Measurements from ENCODE around the gene ZNF593OS.

ZNF593OS gene

DNA sequence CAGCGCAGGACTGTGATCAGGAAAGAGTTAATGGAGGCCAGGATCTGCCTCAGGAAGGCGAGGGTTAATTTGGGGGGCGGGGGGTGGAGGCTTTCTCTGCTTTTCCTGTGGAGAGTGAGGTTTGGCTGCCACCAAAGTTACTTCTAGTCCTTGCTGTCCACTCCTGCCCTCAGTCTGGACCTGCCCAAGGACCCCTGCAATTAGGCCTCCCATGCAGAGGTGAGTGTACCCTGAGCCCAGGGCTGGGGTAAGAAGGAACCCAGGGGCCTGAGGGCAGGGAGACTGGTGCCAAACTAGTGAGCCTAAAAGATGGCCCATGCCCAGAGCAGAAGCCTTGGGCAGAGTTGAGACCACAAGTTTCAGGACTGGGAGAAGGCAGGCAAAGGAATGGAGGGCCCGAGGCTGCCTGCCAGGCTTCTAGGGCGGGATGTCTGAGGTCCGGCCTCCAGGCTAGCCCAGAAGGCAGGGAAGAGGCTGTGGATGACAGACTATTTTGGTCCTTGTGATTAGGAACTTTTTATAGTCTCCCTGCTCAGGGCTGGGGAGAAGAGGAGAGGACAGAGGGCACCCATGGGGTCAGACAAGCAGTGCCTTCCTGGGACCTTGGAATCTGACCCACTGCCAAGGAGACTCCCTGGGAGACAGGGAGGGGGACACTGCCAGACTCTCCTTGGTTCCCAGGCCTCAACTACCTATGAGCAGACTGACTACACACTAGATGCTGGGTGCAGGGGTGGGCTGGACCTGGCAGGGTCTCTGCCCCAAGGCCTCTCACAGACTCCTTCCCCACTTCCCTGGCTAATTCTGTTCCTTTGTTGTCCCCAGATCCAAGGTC lies 12.5 kb downstream of the ZNF593OS start, which contains the start of gene FAM110D:
Gene FAM110D, plus strand, starts transcription at position 172 of the 835 bp plus-strand sequence. CDS start 2,213 bp downstream, outside the sequence.
- DNase-seq: no peak

DNA sequence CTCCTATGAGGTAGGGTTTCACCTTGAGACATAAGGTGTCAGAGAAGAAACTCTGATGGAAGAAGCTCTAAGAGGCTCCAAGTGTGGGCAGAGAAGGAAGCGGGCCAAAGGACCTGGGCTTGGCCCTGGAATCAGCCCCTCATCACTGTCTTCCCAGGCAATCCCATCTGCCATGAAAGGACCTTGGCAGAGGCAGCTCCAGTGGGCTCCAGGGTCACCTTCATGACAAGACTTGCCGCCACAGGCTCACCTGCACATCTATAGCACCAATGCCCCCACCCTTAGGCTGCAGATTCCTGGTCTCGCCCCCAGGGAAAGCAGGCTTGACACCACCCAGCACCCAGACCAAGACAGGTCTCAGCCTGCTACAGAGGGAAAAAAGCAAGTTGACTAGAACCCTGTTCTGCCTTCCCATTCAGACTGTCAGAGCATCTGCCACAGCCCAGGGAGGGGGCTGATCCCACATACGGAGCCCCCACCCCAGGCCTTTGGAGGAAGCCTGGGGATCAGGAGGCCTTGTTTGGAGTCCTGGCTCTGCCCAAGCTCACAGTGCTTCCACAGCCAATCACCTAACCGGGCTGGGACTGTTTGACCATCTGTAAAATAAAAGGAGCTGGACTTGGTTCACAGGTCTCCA lies 13.2 kb downstream of the ZNF593OS start:
- DNase-seq: no peak

DNA sequence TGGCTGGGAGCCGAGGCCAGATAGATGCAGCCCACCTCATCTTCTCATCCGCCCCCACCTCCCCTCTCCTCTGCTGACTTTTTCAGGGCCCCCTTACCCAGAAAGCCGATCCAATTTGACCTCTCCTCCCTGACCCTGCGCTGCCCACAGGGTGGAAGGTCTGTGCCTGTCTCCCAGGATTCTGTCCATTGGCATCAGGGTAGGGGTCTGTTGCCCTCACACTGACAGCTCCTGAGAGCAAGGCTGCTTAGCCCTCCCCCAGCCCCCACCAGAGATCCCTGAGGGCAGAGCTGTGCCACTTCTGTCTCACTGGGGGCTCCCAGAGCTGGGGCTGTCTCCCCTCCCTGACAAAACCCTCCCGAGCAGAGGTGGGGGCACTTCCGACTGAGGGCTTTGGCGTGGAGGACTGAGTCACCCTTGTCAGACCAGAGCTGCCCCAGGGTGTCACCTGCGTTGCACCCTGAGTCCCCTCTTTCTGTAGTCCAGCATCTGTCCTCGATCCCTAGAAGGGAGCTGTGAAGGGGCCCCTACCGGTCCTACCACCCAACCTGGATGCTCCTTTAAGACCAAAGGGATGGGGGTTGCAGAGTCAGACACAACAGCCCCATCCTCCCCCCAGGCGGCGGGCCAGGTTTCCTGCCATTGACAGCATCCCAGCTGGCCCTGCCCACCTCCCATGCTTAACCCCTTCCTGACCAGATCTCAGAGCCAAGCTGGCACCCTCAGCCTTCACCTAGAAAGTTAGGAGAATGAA lies 15.2 kb downstream of the ZNF593OS start:
- no peak for DNase-seq

DNA sequence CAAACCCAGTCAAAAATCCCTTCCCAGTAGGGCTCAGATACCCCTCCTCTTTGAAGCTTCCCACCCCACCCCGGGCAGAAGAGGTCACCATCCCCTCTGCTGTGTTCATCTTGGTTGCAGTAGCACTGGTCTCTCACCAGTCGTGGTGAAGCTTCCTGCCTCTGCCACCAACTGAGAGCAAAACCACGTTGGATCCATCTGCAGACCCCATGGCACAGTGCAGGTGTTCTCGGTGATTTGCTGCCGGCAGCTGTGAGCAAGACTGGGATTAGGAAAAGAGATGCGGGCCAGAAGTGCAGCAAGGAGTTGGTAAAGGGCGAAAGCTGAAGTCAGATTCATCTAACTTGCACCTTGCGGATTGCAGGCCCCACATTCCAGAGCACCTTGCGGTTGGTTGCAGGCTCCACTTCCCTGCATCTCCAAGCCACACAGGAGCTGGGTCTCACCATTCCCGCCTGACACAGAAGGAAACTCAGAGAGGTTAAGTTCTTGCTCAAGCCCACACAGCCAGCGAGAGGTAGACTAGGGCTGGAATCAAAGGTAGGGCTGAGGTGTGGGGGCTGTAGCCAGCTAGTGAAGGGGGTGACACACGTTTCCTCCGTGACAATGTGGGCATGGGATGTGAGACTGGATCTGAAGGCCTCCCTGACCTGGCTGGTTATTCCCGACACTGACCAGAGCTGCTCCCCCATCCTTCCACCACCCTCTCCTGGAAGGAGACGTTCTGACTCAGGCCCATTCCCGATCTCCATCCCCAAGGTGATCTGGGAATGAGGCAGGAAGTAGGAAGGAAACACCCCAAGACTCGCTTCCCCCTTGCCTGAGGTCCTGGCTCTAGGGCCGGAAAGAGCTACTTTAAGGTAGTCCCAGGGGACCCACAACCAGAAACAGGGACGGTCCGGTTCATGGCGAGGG lies 16.0 kb downstream of the ZNF593OS start:
- DNase-seq: no peak

DNA sequence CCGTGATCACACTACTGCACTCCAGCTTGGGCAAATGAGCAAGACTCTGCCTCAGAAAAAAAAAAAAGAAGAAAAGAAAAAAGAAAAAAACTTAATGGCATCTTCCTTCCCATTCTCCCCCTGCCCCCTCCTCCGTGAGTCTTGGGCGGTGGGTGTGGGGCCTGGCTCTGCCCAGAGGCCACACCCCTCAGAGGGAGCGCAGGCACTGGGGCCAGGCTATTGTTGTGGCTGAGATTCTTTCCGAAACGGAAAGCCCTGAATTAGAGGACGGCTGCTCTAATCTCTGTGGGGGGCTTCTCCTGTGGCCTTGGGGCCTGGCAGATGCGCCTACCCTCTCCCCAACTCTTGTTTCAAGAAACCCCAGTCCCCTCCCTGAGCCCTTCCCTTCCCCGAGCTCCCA lies 16.9 kb downstream of the ZNF593OS start:
- no peak for DNase-seq

DNA sequence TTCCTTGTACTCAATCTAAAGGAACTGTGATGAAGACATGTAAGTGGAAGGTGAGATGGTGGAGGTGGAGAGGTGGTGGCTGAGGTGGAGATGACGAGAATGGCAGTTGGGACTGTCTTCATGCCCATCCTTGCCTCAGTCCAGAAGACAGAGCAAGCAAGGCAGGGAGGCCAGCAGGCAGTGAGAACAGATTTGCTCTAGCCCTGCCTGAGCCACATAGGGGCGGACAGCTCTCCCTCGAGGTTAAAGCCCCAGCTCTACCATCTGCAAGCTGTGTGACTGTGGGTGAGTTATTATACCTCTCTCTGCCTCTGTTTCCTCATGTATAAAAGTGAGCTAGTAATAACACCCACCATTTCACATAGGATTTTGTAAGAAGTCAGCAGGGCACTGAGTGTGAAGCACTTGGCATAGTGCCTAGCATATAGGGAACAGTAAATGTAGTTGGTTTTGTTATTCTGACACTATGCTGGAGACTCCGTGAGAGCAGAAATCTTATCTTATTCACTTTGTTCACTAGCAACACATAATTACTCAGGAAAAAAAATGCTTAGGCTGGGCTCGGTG lies 17.6 kb downstream of the ZNF593OS start:
- DNase-seq: no peak

DNA sequence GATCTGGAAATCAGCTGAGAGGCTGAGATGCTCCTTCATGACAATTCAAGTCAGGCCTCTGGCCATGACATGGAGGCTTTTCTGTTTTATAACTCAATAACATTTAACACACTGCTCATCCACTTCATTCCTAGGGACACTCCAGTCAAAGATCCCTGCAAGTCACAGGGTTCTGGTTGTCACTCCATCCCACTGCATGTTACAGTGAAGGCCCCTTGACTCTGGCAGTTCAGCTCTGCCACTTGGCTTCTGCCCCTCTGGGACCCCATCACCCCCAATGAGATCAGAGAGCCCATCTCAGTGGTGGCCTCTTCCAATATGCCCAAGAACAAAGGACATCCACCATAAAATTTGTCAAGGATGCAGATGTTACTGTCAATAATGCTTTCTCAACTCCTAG lies 22.7 kb downstream of the ZNF593OS start:
- no peak for DNase-seq

DNA sequence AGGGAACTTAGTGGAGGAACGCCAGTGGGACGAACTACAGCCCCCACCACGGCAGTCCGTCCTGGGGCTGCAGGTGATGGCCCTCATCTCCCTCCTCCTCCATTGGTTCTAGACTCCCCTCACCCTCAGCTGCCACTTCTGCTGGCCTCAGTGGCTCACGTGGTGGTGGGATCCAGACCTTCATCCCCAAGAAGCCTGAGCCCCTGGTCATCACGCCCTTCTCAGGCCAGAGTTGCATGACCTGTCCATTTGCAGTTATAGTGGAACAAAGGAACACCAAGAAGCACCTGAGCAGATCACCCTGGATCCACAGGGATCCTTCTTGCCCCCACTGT lies 25.7 kb downstream of the ZNF593OS start:
- DNase-seq: no peak

DNA sequence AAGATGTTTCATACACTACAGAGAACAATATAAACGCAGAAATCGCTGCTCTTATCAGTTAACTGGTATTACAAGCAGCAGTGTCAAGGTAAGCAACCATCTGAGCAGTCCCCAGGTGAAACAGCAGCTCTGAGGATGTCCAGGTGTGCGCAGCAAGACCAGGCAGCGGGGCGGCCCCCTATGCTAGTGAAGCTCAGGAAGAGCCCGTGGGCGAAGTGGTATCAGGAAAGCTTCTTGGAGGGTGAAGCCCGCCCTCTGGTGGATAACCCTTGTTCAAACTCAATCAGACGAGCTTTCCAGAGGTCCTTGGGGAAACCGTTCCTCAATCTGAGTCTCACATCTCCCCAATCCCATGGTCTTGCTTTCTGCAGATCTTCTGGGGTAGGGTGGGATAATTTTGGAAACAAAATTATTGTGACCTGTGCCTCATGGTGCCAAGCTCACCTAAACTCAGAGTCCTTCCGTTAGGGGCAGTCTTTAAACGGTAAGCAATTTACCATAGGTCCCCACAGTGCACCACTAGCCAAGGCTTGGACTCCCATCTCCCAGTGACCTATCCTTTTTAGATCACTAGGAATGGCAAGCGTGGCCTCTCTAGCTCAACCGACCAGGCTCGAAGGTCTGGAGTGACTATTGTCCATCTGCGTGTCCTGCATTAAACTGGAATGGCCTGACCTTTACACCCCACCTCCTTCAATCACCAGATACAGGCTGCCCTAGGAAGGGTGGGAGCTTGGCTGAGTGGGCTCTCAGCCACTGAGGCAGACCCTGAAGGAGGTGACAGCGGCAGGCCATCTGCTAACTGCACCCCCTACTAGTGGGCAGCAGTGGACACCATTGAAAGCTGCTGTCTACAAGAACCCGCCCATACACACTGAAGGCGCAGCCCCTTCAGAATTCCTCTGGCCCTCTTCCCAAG lies 26.3 kb downstream of the ZNF593OS start:
- DNase-seq: peak; percentile 70

DNA sequence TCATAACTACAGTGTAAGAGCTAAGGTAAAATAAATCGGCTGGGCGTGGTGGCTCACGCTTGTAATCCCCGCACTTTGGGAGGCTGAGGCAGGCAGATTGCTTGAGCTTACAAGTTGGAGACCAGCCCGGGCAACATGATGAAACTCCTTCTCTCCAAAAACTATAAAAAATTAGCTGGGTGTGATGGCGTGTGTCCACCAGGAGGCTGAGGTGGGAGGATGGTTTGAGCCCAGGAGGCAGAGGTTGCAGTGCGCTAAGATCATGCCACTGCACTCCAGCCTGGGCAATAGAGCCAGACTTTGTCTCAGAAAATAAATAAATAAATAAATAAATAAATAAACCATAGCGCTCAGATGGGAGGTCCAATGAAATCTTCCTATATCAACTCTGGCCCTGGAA lies 29.5 kb downstream of the ZNF593OS start:
- no peak for DNase-seq

DNA sequence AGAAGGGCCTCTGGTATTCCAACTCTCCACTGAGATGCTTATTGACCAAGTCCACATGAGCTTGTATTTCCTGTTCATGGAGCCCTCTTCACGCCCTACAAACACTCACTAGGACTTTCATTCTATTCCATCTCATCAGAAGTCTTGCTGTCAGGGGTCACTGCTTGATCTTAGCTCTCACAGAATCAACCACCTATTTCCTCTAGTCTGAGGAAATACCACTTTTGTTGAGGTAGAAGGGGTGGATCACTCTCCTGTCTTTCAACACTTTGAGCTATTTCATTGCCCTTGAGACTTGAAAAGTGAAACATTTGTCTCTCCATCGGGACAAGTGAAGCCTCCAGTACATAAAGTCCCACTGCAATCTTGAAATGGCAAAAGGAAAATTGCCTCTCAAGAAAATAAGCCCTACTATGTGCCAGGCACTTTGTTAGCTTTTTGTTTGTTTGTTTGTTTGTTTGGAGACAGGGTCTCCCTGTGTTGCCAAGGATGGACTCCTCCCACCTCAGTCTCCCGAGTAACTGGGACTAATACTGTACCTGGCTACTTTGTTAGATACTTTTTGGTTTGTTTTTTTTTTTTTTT lies 32.6 kb downstream of the ZNF593OS start:
- DNase-seq: no peak

DNA sequence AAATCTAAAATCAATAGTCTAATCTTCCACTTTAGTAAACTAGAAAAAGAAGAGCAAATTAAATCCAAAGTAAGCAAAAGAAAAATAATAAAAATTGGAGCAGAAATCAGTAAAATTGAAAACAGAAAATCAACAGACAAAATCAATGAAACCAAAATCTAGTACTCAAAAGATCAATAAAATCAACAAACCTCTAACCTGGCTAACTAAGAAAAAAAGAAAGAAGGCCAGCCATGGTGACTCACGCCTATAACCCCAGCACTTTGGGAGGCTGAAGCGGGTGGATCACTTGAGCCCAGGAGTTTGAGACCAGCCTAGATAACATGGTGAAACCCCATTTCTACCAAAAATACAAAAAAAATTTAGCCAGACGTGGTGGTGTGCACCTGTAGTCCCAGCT lies 37.2 kb downstream of the ZNF593OS start:
- no peak for DNase-seq

DNA sequence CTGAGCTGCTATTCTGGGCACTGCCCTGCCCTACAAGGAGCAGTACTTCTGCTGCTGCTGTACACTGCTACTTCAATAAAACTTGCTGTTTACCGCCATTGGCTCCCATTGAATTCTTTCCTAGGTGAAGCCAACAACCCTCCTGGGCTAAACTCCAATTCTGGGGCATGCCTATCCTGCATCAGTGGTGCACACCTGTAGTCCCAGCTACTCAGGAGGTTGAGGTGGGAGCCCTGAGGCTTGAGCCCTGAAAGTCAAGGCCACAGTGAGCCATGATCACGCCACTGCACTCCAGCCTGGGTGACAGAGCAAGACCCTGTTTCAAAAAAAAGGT lies 38.8 kb downstream of the ZNF593OS start:
- no peak for DNase-seq

DNA sequence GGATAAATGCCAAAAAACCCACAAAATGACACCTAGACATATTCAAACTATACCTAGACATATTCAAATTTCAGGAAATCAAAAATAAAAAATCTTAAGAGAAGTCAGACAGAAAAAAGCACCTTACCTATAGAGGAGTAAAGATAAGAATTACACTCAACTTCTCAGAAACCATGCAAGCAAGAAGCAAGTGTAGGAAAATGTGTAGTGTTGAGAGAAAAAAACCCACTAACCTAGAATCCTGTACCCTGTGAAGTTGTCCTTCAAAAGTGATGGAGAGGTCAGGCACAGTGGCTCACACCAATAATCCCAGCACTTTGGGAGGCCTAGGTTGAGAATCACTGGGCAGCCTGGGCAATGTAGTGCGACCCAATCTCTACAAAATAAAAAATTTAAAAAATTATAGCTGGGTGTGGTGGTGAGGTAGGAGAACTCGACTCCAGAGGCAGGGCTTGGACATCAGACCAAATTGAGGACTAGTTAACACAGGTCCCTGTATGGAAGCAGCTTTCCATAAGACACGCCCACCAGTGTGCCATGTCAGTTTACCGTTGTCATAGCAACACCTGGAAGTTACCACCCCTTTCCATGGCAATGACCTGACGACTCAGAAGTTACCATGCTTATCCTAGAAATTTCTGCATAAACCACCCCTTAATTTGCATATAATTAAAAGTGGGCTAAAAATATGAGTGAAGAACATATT lies 39.4 kb downstream of the ZNF593OS start:
- DNase-seq: no peak

DNA sequence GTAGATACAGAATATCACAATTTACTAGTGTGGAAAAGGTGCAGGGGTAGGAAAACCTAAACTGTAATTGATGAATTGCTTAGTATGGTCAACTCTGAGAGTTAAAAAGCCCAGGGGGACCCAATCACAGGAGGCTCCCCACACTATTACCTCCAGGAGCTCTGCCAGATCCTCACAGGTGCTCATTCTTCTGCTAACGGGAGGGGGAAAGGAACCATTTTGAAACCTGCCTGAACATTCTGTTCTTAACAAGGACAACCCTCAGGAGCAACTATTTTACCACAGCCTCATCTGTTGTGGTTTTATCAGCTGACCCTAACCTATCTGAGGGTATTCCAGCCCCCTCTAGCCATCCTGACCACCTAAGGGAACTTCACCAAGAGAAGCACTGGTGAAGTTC lies 40.9 kb downstream of the ZNF593OS start:
- no peak for DNase-seq

DNA sequence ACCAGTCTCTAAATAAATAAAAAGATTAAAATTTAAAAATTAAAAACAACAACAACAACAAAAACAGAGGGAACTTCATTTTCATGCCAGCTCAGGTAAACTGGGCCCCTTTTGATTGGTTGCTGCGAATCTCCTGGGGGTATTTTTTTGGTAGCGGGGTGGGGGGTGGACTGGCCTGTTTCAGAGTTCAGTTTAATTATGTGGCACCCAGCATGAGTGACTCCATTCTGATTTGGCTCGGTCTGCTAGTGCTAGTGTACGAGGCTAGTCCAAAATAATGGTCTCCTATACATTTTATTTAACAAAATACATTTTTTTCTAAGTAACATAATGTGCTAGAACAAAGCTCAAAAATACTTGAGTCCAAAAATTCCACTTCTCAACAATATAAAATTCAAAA lies 41.9 kb downstream of the ZNF593OS start:
- no peak for DNase-seq

DNA sequence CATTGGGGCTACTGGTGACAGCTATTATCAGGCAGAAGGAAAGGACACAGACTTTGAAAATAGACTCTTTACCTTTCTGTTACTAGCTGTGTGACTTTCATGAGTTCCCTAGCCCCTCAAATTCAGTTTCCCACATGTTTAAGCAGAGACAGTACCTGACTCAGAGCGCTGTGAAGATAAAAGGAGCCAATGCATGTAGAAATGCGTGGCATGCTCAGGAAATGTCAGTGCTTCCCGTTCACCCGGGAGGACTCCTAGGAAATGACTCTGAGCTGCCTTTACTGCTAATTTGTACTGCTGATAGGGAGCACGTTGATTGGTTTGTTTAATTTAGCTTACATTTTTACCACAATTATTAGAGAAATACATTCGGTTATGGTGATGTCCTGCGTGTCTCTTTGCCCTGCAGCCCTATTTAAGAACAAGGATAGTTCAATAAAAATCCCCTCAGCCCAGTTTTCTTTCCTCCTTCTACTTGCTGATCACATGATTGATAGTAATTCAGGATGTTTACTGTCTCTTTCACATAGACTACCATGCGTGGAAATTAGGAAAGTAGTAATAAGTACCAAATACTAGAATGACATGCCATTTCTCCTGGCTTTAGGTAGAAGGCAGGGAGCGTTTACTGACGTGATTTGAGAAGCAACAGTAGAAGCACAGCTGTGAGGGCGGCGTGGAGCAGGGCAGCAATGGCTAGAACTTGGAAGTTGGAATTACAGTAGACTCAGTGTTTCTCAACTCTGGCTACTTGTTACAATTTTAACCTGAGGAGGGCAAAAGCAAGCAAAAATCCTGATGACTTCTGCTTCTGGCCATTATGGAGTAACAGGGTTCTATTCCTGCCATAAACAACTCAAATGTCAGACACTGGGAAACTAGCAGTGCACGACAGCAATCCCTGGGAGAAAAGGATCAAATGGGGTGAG lies 44.1 kb downstream of the ZNF593OS start:
- DNase-seq: no peak

DNA sequence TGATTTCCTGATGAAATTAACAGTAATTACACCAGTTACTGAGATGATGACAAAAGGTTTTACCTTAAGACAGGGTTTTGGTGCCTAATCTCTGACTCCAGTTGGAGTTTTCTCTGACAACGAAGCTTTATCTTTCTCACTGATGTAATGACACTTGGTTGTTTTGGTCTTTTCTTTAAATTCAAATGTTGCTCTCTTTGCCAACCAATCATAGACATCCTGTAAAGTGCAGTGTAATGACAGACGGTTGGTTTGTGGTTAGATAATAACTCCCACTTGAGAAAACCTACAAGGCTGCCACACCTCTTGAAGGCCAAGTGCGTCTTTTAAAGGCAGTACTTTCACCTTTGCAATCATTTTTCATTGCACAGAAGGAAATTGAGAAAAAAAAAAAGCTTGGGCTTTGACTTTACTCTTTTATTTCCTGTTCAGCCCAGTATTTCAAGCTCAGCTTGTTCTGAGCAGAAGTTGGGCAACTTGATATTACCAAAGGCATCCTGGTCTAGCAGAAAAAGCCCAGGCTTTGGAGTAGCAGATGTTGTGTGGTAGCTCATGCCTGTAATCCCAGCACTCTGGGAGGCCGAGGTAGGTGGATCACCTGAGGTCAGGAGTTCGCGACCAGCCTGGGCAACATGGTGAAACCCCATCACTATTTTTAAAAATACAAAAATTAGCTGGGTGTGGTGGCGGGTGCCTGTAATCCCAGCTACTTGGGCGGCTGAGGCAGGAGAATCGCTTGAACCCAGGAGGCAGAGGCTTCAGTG lies 45.1 kb downstream of the ZNF593OS start:
- peak; percentile 61 for DNase-seq

All from CD4-positive, alpha-beta T cell treated with Interferon gamma for 1 hour (primary cell).